NOMO-1 (cell line): ENCODE results near the gene EPN3.

ENCODE experiments used
- DNase-seq, 2 experiments: peaks; one replicate each; lab custom pipeline; 2025; ENCODE audit not compliant: unreplicated experiment in 2 of 2; lab: John Stamatoyannopoulos, UW

Gene EPN3

DNA sequence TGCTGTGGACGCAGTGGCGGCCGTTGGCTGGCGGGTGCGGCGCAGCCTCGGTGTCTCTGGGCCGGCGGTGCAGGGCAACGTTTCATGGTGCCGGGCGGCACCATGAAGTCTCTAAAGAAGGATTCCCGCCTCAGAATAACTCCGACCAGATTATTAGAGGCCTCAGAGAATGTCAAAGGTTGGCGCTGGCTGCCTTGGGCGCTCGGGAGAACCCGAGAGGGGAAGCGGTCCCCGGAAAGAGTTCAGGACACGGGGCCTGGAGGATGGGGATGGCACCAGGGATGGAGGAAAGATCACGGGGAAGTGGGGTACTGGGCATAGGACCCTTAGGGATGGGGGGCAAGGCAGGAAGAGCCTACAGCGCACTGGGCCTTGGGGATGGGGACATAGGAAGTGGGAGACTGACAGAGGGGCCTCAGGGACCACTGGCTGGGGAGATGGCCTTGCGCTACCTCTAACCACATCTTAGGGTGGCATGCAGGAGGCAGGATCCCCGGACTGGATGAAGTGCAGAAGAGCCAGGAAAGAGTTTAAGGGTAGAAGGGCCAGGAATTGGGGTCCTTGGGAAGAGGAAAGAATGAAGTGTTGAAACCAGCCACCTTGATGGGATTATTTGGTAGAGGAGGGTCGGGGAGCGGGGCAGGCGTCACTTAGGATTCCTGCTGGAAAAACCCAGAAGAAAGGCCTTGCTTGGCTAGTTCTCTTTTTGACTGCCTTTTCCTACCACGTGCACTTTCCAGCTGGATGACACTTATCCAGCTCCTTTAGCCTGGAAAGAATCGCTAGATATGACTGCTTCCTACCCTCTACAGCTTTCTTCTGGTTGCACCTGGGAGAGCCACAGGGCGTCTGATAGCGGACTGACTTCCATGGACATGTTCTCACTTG, 23.7 kb upstream of the EPN3 start:
- no peak for DNase-seq

- peak in 1 of 2 experiments; percentile 20 for DNase-seq
These were observed 21.5 kb upstream of the EPN3 start for GRCh38 chr17:50511058-50511457.

DNA sequence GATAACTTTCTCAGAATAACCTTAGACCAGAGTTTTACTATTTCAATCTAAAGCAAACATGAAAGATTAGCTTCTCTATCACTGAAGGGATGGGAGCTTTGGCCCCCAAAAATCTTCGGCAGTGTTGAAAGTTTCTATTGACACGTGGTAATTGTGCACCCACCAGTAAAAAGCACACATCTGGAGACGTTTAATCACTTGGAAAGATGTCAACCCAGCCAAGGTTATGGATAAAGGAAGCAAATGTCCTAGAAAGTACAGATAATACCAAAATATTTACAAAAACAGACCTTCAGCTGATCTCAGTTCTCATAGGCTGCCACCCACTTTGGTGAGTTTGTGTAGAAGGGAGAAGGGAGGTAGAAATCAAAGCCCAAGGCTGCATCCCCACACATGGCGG, 19.0 kb upstream of the EPN3 start:
- no peak for DNase-seq

GRCh38 chr17:50514388-50514787, 18.1 kb upstream of the EPN3 start:
- DNase-seq: no peak

GRCh38 chr17:50514936-50515702, 17.4 kb upstream of the EPN3 start:
- no peak for DNase-seq

GRCh38 chr17:50517011-50517410, 15.5 kb upstream of the EPN3 start:
- no peak for DNase-seq

GRCh38 chr17:50517504-50518383, 14.8 kb upstream of the EPN3 start:
- DNase-seq: no peak

GRCh38 chr17:50518384-50519023, 14.0 kb upstream of the EPN3 start:
- no peak for DNase-seq

DNA sequence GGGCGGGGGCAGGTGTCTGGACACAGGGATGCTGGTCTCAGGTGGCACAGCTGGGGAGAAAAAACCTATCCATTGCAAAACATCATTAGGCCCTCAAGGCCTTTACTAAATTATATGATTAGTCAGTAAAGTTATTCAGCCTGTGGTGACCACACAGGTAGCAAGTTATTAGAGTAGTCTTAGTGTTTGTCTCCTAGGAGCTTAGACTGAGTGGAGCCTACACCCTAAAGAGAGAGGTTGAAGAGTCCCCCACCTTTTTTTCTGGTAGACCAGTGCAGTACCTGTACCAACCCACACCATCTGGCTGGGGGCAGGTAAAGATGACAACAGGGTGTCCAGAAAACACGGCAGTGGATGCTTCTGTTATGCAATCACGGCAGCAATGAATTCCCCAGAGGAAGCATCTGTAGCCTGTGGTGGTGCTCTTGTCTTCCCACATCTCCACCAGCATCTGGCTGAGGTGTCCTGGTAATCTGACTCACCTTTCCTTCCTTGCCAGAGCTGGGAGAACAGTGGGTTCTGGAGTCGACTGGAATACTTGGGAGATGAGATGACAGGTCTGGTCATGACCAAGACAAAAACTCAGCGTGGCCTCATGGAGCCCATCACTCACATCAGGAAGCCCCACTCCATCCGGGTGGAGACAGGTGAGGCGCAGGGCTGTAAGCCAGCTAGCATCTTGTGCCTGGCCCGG, 13.2 kb upstream of the EPN3 start:
- no peak for DNase-seq

DNA sequence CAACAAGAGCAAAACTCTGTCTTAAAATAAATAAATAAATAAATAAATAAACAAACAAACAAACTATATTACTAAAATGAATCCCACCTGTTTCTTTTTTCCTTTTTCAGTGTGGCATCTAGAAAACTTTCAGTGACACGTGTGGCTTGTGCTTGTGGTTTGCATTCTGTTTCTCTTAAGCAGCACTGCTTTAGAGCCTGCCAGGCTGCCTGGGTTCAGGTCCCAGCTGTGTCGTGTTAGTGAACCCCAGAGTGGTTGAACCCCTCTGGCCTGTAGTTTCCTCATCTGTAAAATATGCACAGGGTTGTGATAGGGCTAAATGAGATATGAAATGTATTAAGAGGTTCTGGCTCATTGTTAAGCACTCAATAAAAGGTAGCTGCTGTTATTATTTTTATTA, 12.1 kb upstream of the EPN3 start:
- no peak for DNase-seq

GRCh38 chr17:50521514-50521913, 11.0 kb upstream of the EPN3 start:
- DNase-seq: no peak

- DNase-seq: no peak
These were observed 9.8 kb upstream of the EPN3 start for GRCh38 chr17:50522766-50523165.

DNA sequence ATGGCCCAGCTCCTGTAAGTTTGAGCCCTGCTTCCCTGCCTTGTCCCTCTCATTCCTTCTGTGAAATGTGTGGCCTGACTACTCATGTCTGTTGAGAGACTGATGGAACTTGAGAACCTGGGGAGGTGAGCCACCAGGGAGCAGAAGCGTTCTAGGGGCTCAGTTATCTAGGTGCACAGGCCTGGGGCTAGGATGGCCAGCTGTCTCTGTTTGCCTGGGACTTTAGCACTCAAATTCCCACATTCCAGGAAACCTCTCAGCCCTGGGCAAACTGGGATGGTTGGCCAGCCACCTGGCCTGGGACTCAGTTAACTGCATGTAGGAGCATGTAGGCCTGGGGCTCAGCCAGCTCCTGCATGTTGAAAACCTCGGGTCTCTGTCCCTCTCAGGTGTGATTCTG, 9.3 kb upstream of the EPN3 start:
- no peak for DNase-seq

- DNase-seq: no peak
These were observed 7.7 kb upstream of the EPN3 start for GRCh38 chr17:50524838-50525237.

DNA sequence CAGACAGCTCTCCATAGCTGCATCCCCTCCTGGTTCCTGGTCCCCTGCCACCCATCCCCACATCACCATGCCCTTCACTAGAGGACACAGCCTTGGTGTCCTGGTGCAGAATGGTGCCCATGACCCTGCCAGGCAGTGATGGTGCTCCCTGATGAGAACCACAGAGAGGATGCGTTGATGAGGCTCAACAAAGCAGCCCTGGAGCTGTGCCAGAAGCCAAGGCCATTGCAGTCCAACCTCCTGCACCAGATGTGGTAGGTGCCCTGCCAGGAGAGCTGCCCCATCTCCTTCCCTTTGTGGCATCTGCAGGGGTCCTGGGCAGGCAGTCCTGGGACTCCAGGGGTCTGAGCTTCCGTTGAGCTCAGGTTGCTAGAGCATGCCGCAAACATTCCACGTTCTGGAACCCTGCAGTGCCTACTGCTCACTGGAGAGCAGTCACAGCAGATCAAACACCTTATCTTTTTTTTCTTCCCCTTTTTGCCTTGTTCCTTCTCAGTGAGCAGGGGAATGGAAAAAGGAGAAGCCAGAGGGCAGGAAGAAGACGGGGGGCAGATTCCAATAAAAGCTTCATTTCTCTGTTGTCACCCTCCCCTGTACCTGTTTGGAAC, 5.3 kb upstream of the EPN3 start:
- DNase-seq: peak; percentile 12 to 18

DNA sequence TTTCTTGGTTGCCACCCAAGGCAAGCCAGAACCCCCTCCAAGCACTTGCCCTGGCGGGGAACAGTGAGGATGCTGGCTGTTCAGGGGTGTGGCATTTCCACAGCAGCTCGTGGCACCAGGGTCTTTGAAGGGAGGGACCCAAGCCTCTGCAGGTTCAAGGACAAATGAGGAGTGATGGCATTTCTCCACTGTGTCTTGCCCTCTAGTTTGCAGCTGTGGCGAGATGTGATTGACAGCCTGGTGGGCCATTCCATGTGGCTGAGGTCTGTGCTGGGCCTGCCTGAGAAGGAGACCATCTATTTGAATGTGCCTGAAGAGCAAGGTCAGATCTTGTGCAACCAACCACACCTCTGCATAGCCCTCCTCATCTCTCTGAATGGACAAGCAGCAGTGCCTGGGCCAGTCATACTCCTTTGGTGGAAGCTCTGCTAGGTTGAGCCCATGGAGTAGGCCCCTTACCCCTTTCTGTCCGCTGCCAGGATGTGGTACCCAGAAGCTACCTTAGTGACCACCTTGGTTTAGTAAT, 4.5 kb upstream of the EPN3 start:
- no peak for DNase-seq

GRCh38 chr17:50529849-50530248, 2.7 kb upstream of the EPN3 start:
- DNase-seq: no peak

GRCh38 chr17:50531428-50532025, 1.0 kb upstream of the EPN3 start:
- no peak for DNase-seq

DNA sequence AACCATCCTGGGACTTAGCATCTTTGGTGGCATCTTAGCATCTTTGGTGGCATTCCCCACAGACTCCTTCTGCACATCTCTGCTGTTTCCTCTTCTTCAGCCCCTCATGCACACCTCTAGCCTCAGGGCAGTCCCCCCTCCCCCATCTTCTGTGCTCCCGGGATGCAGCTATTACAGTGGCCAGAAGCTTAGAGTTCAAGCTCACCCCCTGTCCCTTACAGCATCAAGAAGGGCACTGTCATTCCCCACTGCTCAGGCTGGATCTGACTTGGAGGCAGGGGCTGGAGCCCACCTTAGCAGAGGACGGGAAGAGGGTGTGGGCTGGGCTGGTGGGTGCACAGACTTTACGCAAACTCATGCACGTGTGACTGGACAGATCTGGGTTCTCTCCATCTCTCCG, 650 bp downstream of the EPN3 start:
- DNase-seq: no peak
